HPDE6-E6E7 (cell line): ENCODE results near the gene DOK1.
A peak's percentile ranks its signal among the peaks of the same experiment; 100 is the strongest.

Source experiments
- DNase-seq: peaks from one replicate; pipeline ENCODE4 v3.0.0; 2011; ENCODE audit warnings: missing footprints; ENCODE audit errors: extremely low spot score

Gene DOK1

DNA sequence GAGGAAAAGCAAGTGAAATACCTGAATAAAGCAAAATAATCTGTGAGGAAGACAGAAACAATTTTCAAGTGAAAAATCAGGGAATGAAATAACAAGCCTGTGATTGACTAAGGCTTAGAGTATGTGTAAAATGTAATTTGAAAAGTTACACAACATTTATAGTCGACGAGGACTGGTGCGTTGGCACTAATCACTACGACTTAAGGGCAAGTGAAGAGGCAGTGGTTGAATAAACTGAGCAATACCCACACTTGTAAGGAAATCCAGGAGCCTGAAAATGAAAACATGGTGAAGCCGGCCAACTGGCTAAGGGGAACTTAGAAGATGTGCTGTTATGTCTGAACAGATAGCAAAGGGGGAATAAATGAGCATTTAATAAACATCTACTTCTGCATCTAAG is 13.4 kb downstream of the DOK1 start:
- DNase-seq = no peak

DNA sequence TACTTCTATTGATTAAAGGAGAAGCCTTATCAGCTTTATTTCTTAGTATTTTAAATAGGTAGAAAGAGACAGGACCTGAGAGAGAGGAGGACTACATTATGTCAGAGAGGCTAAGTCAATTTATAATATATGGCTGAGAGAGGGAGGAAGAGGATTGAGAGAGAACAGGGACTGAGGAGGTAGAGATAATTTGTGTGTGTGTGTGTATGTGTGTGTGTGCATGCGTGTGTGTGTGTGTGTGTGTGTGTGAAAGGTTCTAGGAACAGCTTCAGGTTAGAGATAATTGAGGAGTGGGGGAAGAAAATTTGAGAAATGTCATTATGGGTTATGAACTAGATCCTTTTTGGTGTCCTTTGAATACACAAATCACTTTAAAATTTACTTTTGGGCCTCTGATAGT is 15.2 kb downstream of the DOK1 start:
- DNase-seq = no peak

DNA sequence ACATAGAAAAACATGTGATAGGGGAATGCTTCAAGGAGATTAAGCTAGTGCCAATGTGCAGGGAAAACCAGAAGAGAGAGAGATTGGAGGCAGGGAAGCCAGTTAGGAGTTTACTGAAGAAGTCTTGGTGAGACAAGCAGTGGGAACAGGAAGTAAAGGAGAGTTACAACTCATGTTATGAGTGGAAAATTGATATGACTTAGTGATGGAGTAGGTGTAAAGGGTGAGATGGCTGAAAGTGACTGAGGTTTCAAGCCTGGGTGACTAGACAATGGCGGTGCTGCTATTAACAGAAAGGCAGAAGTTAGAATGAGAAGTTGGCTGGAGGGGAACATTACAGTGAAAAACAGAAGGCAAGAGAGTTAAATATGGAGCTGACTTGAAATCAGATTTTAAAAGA is 16.5 kb downstream of the DOK1 start:
- no peak for DNase-seq

DNA sequence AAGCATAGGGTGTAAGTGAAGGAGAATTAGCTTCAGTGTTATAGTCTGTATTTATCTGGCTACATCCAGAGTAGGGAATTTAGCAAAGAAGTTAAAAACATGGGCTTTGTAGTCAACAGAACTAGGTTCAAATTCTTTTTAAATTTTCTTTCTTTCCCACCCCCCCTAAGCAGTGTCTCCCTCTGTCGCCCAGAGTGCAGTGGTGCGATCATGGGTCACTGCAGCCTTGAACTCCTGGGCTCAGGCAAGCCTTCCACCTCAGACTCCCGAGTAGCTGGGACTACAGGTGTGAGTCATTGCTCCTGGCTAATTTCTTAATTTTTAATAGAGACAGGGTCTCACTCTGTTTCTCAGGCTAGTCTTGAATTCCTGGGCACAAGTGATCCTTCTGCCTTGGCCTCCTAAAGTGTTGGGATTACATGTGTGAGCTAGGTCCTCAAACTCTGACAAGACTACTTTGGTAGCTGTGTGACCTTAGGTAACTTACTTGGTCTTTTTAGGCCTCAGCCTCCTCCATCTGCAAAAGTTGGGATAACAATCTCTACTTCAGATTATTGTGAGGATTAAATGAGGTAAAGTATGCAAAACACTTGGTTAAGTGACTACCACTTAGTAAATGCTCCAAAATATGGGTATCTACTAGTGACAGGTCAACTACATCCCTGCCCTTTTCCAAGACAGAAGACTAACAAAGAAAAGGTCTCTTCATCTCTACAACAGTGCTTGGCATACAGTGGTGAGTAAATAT is 17.8 kb downstream of the DOK1 start:
- DNase-seq = no peak

DNA sequence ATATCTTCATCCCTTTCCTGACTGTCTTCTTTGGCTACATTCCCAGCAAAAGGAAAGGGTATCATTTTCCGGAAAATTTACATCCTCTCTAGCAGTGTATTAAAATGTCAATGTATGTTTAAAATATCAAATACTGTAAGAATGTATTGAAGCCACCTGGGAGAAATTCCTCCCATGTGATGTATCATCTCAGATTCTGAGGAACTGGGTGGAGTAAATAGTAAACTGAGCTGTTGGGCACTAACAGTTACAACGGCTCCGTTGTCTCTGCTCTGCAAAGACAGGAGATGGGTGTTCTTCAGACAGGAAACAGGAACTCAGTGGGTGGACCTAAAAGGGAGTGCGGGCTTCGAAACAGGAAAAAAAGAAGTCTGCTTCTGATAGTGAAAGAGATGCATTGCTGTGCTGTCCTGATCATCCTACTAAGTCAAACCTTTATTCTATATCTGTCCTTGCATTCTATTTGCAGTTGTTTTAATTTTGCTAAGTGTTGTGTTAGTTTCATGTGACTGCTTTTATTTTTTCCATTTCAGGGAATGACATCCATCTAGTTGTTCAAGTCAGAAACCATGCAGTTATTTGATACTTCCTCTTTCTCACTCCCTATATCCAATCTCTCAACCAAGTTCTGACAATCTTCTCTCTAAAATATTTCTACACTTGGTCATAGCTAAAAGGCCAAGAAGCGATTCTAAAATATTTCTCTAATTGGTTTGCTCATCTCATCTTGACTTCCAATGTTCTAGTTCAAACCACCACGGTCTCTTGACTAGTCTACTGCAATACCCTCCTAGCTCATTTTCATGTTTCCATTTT is 19.4 kb downstream of the DOK1 start:
- DNase-seq = peak; percentile 70

DNA sequence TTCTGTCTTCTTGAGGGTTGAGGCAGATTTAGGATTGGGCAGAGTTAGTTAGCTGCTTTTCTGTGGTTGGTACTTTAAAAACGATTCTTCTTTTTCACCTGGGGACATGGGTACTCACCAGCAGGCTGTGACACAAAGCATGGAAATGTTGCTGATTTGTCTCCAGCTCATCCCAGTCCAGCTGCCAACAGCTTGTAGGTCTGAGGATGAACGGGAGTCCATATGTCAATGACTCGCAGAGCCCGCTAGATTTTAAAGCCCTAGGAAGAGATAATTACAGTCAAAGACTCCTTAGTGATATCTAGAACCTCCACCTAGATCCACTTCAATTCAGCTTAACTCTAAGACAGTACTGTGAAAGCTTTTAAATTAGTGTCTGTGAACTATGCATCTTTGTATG is 20.8 kb downstream of the DOK1 start:
- no peak for DNase-seq

DNA sequence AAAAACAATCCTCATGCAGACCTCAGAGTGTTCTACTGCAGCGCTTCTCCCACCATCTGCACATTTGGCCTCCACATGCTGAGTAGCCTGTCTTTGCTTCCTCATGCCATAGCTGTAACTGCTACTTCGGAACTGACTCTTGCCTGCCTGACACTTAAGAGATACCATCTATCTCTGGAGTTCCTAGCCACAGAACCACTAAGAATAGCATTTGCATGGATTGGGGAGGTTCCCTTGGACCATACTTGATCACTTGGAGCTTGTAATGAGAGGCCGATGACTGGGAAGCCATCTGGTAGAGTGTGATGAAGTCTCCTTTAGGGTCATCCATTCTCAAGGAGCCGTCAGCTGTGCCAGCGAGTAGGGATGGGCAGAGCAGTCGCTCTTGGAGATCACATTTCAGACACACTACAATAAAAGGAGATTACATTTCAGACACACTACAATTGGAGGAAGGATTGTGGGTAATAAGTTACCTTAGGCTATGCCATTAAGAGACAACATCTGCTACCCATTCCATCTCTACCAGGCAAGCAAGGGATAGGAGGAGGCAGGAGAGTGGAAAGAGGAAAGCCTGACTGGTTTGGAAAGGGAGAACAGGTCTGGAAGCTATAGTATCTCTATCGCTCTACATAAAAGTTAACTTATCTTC is 21.8 kb downstream of the DOK1 start:
- DNase-seq = no peak

DNA sequence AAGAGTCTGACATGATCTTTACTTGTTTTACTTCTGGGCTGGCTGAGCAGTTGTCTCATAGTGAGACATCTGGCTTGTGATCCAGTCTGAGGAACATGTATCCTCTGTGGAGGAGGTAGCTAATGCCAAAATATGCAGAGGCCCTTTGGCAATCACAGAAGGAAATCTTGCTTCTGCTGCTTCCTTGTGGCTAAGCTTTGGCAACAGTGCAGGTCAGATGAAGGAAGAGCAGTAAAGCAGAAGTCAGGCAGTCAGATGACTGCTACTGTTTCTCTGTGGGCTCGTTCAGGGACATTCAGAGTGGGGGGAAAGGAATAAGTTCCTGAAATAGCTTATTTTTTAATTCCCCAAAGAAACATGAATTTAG is 22.3 kb downstream of the DOK1 start:
- DNase-seq = no peak

DNA sequence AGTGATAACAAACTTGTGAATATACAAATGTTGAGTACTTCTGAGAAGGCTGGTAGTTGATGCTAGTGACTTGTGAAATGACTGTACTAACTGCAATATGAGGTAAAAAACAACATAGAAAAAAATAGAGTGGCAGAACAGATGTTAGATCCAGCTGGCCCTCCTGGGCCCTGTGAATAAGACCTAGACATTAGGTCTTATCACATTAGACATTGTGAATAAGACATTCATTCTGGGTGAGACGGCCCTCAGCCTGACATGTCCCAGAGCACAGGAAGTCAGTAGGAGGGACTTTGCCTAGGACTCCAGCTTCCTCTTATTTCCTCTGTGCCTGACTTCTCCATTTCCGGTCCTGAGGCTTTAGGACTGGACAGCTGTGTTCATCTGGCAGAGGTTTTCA is 22.9 kb downstream of the DOK1 start:
- no peak for DNase-seq

DNA sequence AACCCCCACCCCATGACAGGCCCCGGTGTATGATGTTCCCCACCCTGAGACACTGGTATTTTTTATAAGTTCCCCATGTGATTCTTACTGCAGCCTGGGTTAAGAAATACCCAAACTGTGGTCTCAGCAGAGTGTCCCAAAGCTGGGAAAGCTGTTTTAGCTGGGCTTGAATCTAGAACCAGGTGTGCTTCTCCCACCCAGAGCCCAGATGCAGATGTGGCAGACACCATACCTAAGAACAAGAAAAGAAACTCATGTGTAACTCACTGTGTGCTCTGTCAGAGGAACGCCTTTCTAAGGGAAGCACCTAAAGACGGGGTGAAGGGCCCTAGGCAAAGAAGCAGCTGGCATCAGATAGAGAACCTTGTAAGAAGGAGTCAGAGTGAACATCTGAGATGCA is 23.9 kb downstream of the DOK1 start:
- DNase-seq = no peak

DNA sequence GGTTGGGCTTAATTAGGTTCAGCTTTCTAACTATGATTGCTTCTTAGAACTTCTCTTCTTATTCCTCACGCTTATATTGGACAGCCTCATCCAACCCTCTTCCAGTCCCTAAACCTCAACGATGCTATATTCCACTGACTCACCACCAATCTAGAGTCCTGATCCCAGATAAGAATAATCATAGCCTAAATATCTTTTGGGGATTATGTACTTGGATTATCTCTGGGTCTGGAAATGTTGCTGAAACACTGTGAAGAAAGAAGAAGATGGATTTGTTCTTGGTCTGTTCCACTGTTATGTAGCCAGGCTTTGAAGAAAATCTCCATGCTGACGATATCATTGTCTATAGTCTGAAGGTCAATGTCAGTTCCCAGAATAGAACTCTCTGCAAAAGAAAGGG is 26.9 kb downstream of the DOK1 start:
- no peak for DNase-seq

DNA sequence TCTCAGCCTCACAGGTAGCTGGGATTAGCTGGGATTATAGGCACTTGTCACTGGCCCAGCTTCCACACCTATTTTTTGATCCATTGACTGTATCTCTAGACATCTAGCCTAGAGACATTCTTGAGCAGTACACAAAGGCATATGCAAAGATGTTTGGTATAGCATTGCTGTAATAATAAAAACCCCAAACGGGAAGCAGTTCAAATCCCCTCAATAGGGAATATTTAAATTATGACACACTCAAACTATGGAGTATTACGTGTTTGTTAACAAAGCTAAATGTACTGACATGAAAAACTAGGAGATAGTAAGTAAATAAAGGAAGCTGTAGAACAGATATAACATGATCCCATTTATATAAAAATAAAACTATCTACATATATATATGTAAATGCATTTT is 27.7 kb downstream of the DOK1 start:
- no peak for DNase-seq

DNA sequence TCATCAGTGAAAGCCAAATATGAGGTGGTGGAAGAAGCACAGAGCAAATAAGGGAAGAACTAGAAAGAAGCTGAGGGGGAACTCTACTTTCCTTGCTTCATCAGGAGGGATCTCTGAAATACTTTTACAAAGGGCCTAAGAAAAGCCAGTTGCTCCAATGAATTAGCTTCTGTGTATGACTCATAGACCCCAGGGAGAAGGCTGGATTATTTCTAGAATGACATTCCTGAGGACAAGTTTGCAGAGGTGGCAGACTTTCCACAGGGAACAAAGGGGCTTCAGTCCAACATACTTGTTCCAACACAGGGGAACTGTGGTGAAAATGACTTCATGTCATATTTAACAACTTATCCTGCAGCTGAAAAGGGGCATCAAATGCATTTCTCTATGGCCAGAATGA is 29.0 kb downstream of the DOK1 start:
- no peak for DNase-seq

DNA sequence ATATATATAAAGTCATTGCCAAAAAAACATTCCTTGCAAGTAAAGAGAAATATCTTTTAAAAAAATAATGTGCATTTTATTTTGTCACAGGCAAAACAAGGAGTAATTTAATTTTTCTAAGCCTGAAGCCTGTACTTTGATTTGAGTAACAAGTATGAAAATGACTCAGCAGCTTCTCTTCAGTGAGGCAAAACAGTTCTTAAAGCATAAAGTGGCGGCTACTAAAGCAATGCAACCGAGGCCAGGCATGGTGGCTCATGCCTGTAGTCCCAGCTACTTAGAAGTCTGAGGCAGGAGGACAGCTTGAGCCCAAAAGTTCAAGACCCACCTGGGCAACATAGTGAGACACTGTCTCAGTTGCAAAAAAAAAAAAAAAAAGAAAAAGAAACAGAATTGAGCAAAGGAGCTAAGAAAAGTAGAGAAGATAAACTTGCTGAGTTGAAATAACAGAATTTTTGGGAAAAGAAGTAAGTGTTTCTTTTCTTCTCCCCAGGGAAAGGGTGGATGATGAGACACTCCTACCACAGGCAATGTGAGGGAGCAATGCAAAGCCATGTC is 29.6 kb downstream of the DOK1 start:
- DNase-seq = no peak

DNA sequence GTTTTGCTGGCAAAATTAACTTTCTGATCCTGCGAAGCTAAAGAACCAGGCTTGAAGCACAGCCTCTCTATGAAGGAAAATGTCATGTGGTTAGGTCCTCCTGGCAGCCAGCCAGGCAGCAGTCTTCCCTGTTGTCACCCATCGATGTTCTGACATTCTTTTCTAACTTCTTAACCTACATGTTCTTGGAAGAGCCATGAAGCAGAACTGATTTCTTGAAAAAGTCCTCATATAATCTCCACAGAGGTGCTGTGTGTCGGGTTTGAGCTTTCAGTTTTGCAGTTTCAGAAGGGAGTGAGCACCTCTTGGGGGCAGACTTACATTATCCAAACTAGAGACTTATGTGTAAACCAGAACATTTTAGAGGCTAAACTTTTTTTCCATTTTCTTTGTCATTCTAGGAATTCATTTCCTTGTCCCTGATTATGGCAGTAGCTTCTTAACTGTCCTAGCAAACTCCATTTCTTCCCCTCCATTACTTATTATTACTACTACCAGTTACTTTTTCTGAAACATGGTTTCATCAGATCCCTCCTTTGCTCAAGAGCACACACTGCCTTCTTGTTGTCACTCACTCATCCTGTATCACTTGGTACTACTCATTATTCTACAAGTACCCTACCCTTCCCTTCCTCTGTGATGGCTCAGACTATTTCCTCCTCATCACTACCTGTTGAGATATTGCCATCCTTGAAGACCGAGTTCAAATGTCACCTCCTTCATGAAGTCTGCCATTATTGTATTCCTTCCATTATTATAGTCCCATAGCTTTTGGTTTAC is 31.1 kb downstream of the DOK1 start:
- DNase-seq = no peak

DNA sequence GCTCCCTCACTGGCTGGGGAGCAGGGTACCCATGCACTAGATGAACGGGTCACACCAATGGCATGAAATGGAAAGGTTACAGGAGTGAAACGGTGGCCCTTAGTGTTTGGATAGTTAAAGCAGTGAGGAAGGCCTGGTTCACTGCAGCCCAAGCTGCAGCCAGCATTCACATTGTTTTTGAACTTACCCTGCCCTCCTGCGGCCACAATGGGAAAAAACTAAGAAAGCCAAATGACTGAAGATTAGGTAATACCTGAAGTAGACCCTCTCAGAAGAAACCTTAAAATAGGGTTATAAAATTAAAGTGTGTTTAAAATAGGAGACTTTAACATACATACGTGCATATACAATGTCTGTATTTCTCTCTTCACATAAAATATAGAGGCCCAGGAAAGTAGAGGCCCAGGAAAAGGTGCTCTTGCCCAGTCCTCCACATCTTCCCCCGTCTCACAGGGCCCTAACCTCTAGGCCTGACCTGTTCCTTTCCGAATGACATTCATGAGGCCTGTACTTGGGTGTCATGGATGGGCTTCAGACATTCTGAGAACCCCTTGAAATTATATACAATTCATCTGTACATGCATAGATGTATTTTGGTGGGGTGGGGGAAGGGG is 33.3 kb downstream of the DOK1 start:
- DNase-seq = peak; percentile 64

DNA sequence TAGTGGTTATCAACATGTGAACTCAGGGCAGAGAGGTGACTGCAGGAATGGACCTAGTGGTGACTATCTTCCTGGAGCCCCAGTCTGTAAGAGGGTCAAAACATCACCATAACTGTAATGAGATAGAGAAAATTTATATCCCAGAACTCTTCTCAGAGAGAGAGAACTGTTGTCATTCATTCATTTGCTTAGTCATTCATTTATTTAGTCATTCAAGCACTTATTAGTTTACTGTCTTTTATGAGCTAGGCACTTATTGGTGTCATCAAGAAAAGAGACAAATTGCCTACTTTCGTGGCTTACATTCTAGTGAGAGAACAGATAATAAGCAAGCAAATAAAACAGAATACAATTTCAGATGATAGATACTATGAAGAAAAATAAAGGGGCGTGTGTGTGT is 34.1 kb downstream of the DOK1 start:
- no peak for DNase-seq

DNA sequence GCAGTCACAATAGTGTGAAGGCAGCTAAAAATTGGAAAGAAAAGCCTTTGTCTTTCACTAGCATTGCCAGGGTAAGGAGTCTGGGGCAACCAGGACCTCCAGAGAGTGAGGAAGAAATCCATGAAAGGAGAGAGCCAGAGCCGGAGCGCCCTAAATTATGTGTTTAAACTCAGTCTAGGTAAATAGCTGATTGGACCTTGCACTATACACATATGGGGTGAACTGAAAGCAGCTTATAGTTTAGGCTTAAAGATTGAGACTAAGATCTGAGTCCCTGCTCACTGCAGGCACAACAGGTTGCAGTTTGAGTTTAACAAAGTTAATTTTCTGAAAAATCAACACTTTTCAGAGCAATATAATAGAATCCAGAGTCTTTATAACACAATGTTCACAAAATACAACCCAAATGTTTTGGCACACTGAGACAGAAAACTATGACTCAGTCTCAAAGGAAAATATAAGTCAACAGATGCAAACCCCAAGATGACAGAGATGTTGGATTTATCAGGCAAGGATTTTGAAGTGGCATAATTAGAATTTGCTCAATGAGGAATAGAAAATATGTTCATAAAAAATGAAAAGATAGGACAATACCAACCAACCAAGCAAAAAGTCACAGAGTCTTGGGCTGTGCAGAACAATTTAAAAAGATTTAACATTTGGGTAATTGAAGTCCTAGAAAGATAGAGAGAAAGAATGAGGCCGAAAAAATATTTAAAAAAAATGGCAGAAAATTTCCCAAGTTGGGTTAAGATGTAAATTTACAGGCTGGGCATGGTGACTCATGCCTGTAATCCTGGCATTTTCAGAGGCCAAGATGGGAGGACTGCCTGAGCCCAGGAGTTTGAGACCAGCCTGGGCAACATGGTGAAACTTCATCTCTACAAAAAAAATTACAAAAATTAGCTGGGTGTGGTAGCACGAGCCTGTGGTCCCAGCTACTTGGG is 39.6 kb downstream of the DOK1 start:
- no peak for DNase-seq

DNA sequence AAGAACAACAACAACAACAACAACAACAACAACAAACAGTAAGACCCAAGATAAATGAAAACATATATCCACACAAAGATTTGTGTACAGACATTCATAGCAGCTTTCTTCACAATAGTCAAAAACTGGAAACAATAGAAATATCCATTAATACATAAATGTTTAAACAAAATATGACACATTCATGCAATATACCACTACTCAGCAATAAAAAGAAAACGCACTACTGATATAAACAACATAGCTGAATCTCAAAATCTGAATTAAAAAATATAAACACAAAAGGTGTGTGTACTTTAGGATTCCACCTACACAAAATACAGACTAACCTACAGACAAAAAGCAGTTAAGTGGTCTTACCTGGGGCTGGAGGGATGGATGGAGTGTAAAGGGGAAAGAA is 42.1 kb downstream of the DOK1 start:
- DNase-seq = no peak

DNA sequence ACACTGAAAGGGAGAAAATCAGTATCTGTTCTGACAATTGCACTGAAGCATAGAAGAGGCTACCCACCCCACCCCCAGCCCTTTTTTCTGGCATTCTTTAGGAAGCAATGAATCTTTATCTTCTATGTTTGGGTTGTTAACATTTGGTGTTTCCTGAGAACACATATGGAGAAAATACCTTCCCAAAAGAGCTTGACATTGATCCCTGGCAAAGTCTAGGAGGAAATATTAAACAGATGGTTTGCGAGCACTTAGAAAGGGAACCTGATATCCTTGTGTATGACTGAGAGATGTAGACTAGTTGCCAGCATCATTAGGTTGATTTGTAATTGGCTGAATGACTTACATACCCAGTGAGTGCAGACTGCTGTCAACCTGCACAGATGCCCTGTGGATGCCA is 42.9 kb downstream of the DOK1 start:
- DNase-seq = no peak
